LNCaP clone FGC (cell line): Measurements from ENCODE around the gene ATXN7L1.
"Not testable (repeated sequence)": the region's sequence is repeated elsewhere in the genome, so short reads cannot be mapped to it uniquely, and the experiment has no call there.

Source experiments
- DNase-seq: peaks from one replicate; pipeline ENCODE4 v3.0.0-alpha.2; 2011; ENCODE audit warnings: low read depth
- H3K4me3 ChIP-seq: 2 replicates; pipeline ENCODE4 v1.5.1; 2011; ENCODE audit warnings: mild to moderate bottlenecking, low read depth, low read length, control low read depth
- TF ChIP-seq, protein P1 (sequence below): IDR thresholded peaks from 2 replicates; pipeline ENCODE4 v1.5.1; 2012; ENCODE audit warnings: mild to moderate bottlenecking; ENCODE audit not compliant: control insufficient read depth, insufficient read depth; ENCODE audit errors: extremely low read depth

Gene ATXN7L1

DNA sequence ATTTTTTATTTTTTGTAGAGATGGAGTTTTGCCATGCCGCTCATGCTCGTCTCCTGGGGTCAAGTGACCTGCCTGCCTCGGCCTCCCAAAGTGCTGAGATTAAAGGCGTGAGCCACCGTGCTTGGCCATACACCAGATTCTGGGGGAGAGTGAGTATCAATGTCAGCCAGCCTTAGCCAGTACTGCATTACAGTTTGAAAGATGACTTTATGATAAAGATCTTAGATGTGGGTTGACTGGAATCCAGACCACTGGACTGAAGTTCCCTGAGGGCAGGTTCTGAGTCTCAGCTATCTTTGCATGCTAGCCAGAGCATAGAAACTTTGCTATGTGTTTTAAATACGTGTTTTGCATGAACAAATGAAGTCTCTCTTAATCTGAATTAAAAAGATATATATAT lies 177.9 kb downstream of the ATXN7L1 start:
- no peak for DNase-seq
- no peak overlapping the region for H3K4me3 ChIP-seq
- TF ChIP-seq, protein P1, sequence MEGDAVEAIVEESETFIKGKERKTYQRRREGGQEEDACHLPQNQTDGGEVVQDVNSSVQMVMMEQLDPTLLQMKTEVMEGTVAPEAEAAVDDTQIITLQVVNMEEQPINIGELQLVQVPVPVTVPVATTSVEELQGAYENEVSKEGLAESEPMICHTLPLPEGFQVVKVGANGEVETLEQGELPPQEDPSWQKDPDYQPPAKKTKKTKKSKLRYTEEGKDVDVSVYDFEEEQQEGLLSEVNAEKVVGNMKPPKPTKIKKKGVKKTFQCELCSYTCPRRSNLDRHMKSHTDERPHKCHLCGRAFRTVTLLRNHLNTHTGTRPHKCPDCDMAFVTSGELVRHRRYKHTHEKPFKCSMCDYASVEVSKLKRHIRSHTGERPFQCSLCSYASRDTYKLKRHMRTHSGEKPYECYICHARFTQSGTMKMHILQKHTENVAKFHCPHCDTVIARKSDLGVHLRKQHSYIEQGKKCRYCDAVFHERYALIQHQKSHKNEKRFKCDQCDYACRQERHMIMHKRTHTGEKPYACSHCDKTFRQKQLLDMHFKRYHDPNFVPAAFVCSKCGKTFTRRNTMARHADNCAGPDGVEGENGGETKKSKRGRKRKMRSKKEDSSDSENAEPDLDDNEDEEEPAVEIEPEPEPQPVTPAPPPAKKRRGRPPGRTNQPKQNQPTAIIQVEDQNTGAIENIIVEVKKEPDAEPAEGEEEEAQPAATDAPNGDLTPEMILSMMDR = no peak

DNA sequence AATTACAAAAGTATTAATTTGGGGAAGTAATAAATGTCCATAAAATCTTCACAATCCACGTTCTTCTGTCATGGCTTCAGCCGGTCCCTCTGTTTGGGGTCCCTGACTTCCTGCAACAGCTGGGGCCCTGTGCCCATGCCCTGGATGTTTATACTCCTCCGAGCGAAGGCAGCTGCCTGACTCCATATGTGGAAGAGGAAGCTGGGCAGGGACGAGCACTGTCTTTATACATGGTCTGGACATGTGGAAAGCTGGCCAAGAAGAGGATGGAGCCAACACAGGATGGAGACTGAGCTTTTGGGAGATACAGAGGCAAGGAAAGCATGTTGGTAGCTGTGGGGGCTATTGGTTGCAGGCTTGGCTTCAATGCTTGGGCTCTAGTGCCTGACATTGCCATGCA lies 178.6 kb downstream of the ATXN7L1 start:
- H3K4me3 ChIP-seq = no peak overlapping the region
- TF ChIP-seq, protein P1 = no peak
- no peak for DNase-seq

DNA sequence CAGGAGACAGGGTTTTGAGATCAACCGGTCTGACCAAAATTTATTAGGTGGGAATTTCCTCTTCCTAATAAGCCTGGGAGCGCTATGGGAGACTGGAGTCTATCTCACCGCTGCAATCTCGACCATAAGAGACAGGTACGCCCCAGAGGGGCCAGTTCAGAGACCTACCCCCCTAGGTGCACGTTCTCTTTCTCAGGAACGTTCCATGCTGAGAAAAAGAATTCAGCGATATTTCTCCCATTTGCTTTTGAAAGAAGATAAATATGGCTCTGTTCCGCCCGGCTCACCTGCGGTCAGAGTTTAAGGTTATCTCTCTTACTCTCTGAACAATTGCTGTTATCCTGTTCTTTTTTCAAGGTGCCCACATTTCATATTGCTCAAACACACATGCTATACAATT lies 179.2 kb downstream of the ATXN7L1 start:
- H3K4me3 ChIP-seq, DNase-seq: not testable (repeated sequence)

DNA sequence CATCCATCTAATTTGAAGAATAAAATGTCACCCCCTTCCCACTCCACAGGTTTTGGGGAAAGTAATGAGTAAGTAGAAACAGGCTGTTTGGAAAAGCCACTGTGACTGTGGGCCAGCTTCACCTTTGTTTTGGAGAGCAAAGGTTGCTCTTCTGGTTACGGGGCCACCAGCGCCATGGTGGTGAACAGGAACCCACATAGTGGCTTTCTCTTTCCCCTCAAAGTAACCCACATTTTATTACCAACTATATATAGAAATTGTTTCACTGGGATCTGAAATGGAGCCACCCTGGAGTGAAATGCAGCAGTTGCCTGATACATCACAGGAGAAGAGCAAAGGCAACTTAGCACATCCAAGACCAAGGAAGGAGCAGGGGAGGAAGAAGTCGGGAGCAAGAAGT lies 182.8 kb downstream of the ATXN7L1 start:
- H3K4me3 ChIP-seq = no peak overlapping the region
- TF ChIP-seq, protein P1 = no peak
- no peak for DNase-seq

DNA sequence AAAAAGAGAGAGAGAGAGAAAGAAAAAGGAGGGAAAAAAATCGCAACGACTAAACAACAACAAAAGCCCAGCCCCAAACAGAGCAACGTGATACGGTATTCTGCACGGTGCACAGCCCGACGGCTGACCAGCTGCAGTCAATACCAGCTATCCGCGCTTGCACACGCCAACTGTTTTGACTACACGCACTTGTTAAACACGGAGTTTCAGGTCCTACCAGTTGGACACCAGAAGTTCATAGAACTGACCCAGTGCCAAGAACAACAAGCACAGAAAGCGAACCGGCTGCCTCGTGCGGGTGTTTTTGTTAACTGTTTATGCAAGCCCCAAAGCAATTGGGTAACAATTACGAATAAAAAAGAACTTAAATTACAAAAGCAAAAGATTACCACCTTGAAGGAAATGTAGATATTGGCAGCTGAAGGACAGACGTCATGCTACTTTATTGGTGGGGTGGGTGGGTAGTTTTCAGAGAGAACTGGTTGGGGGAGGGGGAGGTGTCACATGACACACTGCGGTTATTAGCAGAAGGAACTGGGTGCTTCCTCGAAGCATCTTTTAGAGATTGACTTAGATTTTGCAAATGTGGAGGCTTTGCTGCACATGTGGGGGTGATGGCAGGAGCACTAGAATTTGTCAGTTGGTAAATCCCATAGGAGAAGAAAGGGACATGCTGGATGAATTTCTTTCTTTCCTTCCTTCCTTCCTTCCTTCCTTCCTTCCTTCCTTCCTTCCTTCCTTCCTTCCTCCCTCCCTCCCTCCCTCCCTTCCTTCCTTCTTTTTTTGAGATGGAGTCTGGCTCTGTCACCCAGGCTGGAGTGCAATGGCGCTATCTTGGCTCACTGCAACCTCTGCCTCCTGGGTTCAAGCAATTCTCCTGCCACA lies 184.5 kb downstream of the ATXN7L1 start:
- TF ChIP-seq, protein P1 = no peak
- peak; percentile 99 for DNase-seq
- peak overlapping the region; percentile 55 for H3K4me3 ChIP-seq

DNA sequence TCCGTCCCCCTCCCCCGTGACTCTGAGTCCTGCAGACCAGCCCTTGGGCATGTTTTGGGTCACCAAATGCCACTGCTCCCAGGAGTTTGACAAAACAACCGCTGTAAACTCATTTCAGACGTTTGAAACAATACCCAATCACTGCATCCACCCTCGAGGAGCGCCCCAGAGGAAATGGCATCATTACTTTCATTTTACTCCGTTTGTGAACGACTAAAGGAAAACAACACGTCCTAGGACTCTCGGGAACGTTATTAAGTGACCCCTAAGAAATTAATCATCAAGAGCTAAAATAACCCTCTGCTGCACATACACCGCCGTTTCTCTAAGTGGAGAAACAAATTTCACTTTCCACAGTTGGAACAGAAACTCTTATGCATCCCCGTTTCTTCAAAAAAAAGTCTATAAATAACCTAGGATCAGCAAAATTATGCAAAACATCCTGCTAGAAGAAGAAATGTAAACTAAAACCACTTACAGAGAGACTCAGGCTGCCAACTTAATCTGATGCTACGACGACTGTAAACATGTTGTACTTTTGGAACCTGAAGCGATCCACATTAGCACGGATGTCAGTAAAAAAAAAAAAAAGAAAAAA lies 185.2 kb downstream of the ATXN7L1 start:
- TF ChIP-seq, protein P1 = no peak
- H3K4me3 ChIP-seq = peak overlapping the region; percentile 55
- no peak for DNase-seq

DNA sequence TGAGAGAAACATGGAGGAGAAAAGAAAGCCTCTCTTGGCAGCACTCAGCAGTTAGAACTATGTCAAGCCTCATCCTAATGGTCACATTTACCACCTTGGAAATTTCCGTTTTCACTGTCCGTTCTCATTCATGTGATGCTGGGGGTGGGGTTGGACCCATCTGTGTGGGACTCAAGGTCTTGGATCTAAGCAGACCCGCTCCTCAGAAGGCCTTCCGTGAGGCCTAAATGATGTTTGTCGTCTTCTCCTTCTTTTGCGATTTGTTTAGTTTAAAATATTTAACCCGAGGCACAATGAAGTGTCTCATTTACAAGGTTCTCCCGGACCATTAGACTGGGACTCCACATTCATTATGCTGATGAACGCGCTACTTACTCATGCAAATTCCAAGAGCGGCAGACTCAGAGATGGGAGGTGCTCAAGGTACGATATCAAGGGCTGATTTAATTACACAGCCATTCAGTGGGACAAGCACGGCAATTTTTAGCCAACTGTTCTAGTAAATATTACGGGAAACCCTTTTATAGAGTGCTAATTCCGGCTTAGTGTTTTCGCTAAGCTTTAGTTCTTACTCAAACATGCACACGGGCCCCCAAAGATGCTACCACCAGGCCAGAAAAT lies 186.0 kb downstream of the ATXN7L1 start:
- H3K4me3 ChIP-seq = peak overlapping the region; percentile 55
- DNase-seq = no peak
- TF ChIP-seq, protein P1 = no peak
